Breast epithelium (tissue), 3 donors: Measurements from ENCODE around the gene CGAS.

Source experiments
- CTCF ChIP-seq, 3 donors: fragments of 450-650 bp; IDR thresholded peaks; one replicate each; pipeline ENCODE4 v1.5.1; 2016 to 2017; ENCODE audit warnings: antibody characterized with exemption in 3 of 3, mild to moderate bottlenecking in 3 of 3, moderate library complexity in 3 of 3
- POLR2A ChIP-seq: fragments of 450-650 bp; IDR thresholded peaks from one replicate; pipeline ENCODE4 v1.6.1; 2016; ENCODE audit warnings: antibody characterized with exemption, mild to moderate bottlenecking, moderate library complexity
- POLR2AphosphoS5 ChIP-seq, 3 donors: sonication (generic); formaldehyde crosslinking; IDR thresholded peaks; one replicate each; pipeline ENCODE4 v1.6.1; 2017; ENCODE audit warnings: antibody characterized with exemption in 3 of 3

- TF ChIP-seq CTCF (IDR thresholded peaks at IDR 0.05): no peak
- no peak for TF ChIP-seq POLR2AphosphoS5 (IDR thresholded peaks at IDR 0.05)
- TF ChIP-seq POLR2A: no peak
Measured at GRCh38 chr6:73443555-73443954, 8.5 kb downstream of the CGAS start.
